GM12872 (cell line): ENCODE results near the gene ISX.

Experiments used
- CTCF ChIP-seq: IDR thresholded peaks from 3 replicates; pipeline ENCODE4 v1.5.1; 2011; ENCODE audit warnings: low read depth, mild to moderate bottlenecking, low read length, moderate library complexity; ENCODE audit not compliant: insufficient read depth

Gene ISX

GRCh38 chr22:35113341-35113740 lies 47.4 kb downstream of the ISX start:
- TF ChIP-seq CTCF = no peak

- TF ChIP-seq CTCF = no peak
Measured at GRCh38 chr22:35114131-35114980, 48.4 kb downstream of the ISX start.

GRCh38 chr22:35115515-35115914 lies 49.6 kb downstream of the ISX start:
- no peak for TF ChIP-seq CTCF

GRCh38 chr22:35116269-35116668 lies 50.3 kb downstream of the ISX start:
- TF ChIP-seq CTCF = no peak

GRCh38 chr22:35116817-35117216 lies 50.9 kb downstream of the ISX start:
- peak; percentile 17; the same call in 1 of the 3 replicates for TF ChIP-seq CTCF

- no peak for TF ChIP-seq CTCF
Measured at GRCh38 chr22:35119494-35119893, 53.5 kb downstream of the ISX start.

- TF ChIP-seq CTCF = no peak
Measured at GRCh38 chr22:35124691-35125219, 58.8 kb downstream of the ISX start.
